CD4-positive, alpha-beta T cell treated with Interleukin-10 for 1 hour (primary cell): ENCODE measurements around the gene SMYD3.
A peak's percentile ranks its signal among the peaks of the same experiment; 100 is the strongest.
"Not testable (repeated sequence)": the region's sequence is repeated elsewhere in the genome, so short reads cannot be mapped to it uniquely, and the experiment has no call there.

Experiments used
- DNase-seq: peaks from one replicate; pipeline ENCODE4 v3.0.0-alpha.2; 2020

SMYD3 gene

DNA sequence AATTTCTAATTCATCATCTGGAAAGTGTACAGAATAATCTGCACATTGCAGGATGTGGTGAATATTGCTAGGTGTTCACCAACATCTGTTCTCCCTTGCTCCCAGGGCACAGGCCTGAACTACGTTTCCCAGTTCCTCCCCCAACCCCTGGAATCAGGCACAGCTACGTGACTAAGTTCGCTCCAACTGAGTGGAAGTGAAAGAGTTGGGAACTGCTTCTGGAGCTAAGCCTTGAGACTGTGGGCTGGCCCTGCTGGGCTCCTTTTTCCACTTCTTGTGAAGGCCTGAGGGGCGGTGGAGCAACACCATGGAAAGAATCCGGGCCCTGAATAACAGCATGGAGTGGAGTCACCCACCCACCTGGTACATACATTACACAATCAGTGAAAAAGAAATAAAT, 534.6 kb downstream of the SMYD3 start:
- no peak for DNase-seq

DNA sequence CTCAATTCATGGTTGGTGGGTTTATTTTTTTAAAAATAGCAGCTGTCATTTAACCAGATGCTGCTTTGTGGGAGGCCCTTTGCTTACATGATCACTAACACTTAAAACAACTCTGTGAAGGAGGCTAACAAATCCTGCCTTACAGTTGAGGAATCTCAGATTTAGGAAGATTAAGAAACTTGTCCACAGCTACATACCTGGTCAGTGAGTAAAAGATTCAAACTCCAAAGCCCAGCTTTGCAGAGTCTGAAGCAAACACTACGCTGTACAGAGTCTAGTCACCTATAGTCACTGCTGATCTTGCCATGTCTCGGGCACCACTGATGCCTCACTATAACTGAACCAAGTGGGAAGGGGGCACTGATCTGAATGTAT, 535.4 kb downstream of the SMYD3 start:
- DNase-seq = no peak

DNA sequence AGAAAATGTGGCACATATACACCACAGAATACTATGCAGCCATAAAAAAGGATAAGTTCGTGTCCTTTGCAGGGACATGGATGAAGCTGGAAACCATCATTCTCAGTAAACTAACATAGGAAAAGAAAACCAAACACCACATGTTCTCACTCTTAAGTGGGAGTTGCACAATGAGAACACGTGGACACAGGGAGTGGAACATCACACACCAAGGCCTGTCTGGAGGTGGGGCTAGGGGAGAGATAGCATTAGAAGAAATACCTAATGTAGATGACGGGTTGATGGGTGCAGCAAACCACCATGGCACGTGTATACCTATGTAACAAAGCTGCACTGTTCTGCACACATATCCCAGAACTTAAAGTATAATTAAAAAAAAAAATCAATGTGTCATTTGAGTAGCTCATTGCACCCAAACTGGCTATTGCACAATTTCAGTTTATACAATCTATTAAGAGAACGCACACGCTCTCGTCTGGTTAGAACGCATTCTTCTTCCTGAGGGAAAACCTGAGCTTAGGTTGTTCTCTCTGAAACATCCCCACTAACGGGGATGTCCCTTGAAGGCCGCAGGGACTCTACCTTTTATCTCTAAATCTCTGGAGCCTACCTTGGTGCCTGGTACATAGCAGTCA, 535.9 kb downstream of the SMYD3 start:
- DNase-seq = not testable (repeated sequence)

DNA sequence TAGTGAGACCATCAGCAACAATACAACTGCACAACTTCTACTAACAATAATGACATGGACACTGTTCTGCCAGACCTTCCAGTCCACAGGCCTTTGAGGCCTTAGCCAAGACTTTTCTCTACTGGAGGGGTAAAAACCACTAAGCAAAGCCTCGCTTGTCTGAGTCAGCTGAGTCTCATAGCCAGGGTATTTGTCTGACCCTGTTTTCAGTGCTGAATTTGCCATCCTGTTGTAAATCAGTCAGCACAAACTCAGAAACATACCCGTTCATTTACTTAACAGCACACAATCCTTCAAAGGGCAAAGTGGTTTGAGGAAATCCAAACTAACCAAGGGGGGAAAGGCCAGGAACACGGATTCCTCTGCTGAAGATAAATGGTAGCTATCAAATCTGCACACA, 537.8 kb downstream of the SMYD3 start:
- no peak for DNase-seq

DNA sequence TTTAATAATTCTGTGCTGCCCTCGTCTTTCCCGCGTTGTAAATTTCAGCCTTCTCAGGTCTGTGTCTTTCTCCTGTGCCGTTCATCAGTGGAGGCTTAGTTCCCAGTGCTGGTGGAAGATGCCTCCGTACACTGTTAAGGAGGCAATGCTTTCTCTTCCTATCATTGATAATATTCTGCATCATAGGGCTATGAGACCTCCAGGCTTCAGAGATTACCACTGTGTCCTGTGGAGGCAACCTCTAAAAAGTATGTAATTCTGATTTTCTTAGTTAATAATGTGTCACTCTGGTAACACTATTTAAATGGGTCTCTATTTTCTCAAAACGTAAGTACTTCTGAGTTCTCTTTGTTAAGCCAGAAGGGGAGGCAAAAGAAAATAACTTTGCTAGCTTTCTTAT, 538.3 kb downstream of the SMYD3 start:
- DNase-seq = no peak

DNA sequence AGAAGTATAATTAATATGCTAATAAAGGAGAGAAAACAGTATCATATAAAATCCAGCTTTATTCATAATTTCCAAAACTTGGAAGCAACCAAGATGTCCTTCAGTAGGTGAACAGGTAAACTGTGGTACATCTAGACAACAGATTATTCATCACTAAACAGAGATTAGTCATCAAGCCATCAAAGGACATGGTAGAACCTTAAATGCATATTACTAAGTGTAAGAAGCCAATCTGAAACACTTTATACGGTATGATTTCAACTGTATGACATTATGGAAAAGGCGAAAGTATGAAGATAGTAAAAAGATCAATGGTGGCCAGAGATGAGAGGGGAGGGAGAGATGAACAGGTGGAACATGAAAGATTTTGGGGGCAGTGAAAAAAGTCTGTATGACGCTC, 541.7 kb downstream of the SMYD3 start:
- DNase-seq = no peak

DNA sequence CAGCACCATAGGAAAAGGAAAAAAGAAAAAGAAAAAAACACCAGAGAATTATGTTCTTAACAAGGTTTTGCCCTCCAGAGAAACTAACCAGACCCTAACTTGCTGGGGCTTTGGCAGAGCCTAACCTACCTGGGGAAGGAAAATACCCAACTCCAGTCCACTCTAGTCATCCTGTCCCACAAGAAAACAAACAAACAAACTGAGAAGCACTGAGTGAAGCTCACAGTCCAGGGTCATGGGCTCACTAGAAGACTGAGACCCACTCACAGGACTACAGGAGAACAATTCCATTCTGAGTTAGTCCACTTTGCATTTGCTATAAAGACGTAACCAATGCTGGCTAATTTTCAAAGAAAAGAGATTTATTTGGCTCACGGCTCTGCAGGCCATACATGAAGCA, 543.4 kb downstream of the SMYD3 start:
- DNase-seq = no peak

DNA sequence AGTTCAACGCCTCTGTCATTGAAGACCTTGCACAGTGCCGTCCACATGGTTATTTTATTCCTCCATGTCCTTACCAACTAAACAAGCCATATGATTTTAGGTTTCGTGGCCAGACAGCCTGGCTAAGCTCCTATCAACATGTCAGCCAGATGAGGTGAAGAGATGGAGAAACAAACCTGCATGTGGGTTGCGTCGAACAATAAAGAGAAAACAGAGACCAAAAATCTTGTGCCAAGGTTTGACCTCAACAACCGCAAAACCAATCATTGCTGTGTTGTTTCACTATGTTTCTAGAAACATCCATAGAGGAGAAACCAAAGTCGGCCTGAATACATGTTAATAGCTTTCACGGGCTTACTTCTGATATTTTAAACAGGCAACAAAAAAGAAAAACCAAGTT, 544.6 kb downstream of the SMYD3 start:
- DNase-seq = no peak

DNA sequence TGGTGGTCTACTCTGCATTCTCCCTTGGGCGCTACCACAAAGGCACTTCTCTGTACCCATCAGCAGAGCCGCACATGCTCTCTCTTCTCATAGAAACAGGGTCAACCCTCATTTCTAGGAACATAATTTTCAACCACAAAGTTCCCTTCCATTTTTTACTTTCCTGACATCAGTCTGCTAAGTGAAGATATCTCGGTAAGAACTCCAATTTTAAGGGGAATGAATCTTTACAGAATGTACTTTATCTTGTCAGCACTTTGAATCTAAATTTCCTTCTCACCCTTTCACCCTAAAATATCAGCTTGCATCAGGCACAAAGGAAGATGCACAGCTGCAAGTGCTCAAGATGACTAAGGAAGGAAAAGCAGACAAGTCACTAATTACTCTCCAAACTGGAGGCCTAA, 545.9 kb downstream of the SMYD3 start:
- no peak for DNase-seq

DNA sequence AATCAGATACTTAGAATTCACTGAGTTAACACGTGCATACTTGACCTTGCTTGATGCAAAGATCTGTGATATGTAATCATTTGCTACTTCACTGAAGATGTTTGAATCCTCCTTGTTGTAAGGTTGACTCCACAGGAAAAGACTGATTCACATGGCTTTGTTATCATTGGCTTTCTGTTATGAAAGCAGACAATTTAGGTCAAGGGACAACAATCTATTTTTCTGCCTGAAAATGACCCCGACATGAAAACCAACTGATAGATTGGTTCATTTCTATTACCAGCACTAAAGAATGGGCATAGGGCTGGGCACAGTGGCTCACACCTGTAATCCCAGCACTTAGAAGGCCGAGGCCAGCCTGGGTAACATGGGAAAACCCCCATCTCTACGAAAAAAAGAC, 546.9 kb downstream of the SMYD3 start:
- DNase-seq = no peak

DNA sequence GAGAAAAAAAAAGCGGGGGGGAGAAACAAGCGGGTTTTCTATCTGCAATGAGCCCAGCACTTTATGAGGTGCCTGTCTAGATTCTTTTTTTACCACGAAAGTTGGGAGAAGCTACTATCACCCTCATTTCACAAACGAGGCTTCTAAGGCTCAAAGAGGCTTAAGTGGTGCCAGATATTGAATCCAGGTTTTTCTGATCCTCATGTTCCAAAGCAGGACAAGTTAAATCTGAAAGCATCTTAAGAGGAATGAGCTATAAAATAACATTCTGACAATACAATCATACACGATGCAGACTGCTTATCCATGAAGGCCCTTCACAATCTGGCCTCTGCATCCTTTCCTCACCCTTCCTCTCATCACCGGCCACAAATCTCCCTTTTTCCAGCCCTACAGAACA, 549.1 kb downstream of the SMYD3 start:
- DNase-seq = no peak

DNA sequence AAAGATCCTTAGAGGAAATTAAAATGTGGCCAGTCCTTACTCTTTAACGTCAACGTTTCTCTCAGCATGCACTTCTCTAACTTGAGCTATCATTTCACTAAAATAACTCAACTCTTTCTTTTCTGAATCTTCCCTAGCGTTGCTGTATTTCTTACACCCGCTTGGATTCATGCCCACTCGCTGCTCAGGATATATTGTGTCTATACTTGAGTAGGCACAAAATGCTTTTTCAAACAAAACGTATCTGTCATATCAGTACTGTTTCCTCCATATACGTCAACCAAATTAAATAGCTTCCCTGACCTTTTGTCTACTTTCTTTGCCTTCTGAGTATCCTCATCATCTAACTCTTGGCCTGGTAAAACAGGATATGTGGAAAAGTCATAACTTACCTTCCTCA, 549.7 kb downstream of the SMYD3 start:
- no peak for DNase-seq

DNA sequence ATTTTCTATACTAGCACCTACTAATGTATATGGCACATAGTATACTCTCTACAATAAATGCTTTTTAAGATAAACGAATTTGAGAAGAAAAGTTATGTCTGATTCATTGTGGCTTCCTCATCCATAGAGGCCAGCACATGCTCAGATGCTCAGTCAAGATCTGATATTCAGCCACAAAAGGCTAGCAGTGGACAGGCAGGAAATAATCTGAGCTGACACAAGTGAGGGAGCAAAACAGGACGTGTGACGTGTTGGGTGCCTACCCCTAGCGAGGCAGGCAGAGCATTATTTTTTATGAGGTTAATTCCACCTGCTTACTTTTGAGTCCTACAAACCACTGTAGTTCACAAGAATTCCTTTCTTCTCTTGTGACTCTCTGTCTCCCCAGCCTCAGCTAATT, 550.9 kb downstream of the SMYD3 start:
- peak; percentile 74 for DNase-seq

DNA sequence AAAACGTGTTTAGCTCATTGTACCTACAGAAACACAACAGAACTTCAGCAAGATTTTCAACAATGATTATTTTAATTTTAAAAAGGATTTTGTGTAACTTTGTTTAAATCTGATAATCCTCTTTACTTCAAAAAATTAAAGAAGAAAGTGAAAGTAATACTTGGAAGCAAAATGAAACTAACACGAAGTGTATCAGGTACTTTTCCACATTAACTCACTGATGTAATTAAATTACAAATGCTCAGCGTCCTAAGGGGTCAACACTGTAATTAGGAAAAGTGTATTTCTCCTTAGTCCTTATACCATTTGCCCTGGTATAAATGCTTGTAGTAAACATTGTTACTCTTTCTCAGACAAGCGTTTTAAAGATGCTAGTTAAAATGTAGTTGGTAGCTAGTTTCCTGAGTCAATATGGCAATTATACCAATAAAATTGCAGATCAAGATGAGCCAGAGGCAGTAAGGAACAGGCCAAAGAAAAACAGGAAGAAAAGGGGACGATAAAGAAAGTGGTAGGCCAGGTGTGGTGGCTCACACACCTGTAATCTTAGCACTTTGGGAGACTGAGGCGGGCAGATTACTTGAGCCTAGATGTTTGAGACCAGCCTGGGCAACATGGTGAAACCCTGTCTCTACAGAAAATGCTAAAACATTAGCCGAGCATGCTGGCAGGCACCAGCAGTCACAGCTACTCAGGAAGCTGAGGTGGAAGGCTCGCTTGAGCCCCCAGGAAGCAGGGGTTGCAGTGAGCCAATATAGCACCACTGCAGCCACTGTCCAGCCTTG, 553.0 kb downstream of the SMYD3 start:
- DNase-seq = peak; percentile 36

DNA sequence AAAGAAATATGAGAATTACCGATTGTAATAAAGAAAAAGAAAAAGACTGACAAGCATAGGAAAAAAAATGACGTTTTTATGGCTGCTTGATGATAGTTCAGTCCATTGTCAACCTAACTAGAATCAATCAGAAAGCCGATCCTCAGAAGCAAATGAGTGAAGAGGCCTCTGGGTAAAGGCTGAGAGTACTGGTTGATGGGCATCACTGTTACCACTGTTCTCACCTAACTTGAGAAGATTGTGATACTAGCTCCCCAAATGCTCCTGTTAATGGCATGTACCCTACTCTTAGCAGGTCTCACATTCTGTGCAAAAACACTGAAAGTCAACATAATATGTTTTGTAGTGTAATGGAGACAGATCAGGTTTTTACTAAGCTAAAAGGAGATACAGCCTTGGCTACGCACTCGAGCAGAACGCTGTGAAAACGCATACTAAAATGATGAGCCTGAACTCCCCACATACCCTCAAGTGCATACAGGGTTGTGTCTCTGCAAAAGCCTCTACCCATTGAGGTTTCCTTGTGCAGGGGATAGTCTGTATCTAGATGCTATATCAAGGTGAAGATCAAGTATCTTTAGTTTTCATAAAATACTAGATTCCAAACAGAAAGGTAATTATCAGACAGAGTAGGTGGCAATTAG, 554.6 kb downstream of the SMYD3 start:
- no peak for DNase-seq

DNA sequence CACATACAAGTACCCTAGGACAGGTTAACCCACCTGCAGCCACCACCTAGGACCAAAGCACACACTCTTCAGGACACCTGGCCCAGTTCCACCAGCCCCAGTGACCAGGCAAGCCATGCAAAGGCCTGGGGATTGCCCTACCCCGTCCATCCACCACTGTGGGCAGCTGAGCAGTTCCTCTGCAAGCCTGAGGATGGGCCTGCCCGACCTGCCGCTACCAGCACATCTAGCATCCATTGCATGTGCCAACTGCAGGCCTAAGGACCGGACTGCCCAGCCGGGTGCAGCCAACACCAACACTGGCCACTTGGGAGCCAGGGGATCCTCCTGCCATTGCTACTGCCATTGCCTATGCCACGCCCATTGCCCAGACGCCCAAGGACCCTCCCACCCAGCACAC, 558.3 kb downstream of the SMYD3 start:
- no peak for DNase-seq

DNA sequence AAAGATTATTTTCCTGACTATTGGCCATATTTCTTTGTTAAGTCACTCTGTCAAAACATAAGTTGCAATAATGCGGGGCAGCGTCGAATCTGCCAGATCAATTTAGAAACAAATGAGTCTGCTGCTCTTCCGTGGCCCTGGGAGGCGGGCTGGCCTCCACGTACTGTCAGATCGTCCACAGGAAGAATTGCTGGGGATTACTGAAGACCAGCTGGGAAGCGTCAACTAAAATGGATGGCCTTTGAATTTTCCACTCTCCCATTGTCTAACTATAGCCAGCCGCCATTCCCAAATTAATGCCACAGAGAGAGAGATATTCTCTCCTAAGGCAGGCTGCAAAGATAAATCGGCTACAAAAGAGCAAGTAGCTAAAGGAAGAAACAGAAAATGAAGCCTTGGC, 560.2 kb downstream of the SMYD3 start:
- no peak for DNase-seq

DNA sequence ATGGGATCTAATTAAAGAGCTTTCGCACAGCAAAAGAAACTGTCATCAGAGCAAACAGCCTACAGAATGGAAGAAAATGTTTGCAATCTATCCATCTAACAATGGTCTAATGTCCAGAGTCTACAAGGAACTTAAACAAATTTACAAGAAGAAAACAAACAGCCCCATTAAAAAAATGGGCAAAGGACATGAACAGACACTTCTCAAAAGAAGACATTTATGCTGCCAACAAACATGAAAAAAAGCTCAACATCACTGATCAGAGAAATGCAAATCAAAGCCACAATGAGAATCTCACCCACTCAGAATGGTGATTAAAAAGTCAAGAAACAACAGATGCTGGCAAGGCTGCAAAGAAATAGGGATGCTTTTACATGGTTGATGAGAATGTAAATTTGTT, 561.9 kb downstream of the SMYD3 start:
- not testable (repeated sequence) for DNase-seq

DNA sequence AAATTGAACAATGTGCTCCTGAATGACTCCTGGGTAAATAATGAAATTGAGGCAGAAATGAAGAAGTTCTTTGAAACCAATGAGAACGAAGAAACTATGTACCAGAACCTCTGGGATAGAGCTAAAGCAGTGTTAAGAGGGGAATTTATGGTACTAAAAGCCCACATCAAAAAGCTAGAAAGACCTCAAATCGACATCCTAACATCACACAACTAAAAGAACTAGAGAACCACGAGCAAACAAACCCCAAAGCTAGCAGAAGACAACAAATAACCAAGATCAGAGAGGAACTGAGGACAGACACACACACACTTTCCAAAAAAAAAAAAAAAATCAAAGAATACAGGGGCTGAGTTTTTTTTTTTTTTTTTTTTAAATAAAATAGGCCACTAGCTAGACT, 564.2 kb downstream of the SMYD3 start:
- peak; percentile 29 for DNase-seq

DNA sequence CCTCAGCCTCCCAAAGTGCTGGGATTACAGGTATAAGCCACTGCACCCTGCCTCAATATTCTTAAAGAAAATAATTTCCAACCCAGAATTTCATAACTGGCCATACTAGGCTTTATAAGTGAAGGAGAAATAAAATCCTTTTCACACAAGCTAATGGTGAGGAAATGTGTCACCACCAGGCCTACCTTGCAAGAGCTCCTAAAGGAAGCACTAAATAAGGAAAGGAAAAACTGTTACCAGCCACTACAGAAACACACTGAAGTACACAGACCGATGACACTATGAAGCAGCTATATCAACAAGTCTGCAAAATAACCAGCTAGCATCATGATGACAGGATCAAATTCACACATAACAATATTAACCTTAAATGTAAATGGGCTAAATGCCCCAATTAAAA, 565.3 kb downstream of the SMYD3 start:
- DNase-seq = not testable (repeated sequence)

DNA sequence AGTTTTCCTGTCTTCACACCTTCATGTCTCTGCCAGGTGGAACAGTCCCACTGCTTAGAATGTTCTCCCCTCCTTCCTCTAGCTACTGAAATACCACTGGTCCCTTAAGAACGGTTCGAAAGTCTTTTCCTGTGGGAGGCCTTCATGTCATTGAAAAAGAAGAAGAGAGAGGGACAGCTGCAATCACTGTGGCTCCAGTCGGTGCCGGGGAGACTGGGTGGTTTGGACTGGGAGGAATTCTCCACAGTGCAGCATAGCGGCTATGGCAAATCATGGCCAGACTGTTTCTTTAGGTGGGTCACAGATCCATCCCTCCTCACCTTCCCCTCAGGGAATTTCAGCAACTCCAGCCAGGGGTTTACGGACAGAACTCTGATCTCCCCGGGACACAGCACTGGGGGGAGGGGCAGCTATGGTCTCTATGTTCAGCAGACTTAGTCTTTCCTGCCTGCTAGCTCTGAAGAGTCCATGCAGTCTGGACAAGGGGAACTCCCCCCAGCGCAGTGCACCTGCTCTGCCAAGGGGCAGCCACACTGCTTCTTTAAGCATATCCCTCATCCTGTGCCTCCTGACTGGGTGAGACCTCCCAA, 567.2 kb downstream of the SMYD3 start:
- no peak for DNase-seq

DNA sequence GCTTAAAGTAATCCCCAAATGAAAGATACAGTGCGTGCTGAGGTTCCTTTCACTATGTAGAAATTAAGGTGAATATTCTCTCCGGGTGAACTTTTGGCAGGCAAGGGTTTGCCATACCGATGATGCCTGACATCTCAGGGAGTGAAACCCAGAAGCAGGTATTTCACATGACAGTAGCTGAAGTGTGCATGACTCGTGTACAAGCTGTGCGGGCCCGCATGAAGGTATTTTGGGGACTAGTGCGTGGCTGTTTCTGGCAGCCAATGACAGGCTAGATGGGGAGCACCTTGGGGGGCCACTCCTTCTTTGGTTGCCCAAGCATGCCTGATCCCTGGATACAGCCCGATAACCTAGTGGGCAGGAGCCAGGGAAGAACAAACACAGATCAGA, 569.0 kb downstream of the SMYD3 start:
- no peak for DNase-seq

DNA sequence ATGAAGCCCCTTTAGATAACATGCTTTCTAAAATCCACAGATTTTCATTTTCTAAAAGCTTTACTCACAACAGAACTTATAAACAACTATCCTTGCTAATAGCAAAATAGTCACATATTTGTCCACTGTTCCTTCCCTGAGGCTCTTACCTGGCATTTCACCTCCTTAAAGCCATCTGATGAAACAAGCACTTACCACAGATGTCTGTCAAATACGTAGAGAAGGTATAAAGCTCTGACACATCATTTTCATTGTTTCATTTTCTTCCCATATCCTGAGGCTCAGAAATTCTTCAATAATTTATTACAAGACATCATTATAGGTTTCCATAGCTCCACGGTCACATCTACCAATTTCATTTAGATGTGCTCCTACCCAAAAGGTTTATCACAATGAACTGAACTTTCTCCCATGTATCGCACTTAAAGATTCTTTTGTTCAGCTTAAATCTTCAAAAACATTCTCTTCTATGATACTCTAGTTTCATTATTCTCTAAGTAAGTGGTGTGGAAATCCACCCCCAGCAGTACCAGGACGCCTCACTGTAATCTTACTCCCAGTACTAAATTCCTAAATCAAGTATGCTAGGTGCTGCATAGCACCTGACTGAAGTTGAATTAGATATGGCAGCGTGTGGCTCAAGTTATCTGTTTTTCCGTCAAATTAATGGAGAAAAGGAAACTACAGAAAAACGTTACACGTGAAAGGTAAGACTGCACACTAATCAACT, 569.6 kb downstream of the SMYD3 start:
- no peak for DNase-seq
